GM12892 (cell line): Measurements from ENCODE around the gene POTEH. TPM values are rescaled to one million over a fixed set of nuclear protein-coding genes. Genes with fewer than 3 reads are reported as not detected.
"Not testable (repeated sequence)": the region's sequence is repeated elsewhere in the genome, so short reads cannot be mapped to it uniquely, and the experiment has no call there.

Source experiments
- DNase-seq: peaks from one replicate; pipeline ENCODE4 v3.0.0; 2011; ENCODE audit not compliant: insufficient read length
- FAIRE-seq: peaks from 2 replicates; lab custom pipeline; 2011; peaks lifted over from hg19 to GRCh38; lab: Jason Lieb, UNC
- polyA plus RNA-seq: library from polyadenylated mRNA; unstranded; fragments of >200 nt; gene quantifications from one replicate; pipeline ENCODE4 v1.2.1, GENCODE V29; 2012; ENCODE audit warnings: missing spikeins, inconsistent platforms; ENCODE audit not compliant: missing spikeins

POTEH gene
- polyA plus RNA-seq, result not detected

DNA sequence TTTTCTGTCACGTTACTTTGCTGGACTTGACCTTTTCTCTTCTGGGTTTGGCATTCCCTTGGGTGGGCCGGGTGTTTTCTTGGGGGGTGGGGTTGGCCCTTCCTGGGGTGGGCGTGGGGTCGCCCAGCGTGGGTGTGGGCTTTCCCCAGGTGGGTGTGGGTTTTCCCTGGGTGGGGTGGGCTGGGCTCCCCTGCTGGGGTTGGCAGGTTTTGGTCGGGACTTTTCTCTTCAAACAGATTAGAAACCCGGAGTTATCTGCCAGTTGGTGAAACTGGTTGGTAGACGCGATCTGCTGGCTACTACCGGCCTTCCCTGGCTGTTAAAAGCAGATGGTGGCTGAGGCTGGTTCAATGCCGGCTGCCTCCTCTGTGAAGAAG, at the start of gene POTEH:
POTEH (plus strand) TSS at position 278 of the 377 bp plus-strand sequence; CDS start at position 330, 52 bp downstream.
- FAIRE-seq, DNase-seq: not testable (repeated sequence)

DNA sequence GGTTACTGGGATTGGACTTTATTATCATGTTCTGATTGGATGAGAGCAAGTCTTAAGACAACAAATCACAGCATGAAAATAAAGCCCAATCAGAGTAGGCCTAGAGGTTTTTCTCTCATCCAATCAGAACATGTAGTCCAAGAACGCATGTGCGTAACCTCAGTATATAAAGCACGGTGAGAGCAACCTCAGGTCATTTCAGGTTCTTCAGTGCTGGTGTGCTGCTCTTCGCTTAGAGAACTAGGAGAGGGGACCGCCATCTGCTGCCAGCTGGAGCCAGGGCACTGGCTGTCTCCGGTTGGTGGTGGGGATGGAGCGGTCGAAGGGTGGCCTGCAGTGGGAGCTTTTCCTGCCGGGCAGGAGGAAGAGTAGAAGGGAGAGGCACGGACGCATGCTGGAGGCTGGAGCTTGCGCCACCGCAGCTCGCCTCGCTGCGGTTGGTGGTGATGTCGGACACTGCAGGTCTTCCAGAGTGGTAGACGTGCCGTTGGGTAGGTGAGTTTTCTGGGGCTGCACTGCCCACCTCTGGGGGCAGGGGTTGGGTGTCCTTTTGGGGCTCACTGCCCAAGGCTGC, 47.5 kb upstream of the POTEH start:
- DNase-seq, FAIRE-seq: not testable (repeated sequence)

DNA sequence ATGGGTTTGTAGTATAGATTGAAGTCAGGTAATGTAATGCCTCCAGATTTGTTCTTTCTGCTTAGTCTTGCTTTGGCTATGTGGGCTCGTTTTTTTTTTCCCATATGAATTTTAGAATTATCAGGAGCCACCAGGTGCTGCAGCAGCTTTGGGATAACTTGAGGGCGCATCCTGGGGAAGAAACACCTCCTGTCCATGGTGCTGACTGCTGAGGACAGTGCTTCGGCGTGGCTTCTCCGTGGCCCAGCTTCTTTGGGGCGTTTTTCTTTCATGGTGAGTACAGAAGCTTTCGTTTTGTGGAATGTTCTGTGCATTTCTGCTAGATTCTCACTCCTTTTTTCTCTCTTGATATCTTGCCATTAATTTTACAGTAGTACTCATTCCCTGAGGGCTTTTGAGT, 37.9 kb upstream of the POTEH start:
- not testable (repeated sequence) for DNase-seq, FAIRE-seq

DNA sequence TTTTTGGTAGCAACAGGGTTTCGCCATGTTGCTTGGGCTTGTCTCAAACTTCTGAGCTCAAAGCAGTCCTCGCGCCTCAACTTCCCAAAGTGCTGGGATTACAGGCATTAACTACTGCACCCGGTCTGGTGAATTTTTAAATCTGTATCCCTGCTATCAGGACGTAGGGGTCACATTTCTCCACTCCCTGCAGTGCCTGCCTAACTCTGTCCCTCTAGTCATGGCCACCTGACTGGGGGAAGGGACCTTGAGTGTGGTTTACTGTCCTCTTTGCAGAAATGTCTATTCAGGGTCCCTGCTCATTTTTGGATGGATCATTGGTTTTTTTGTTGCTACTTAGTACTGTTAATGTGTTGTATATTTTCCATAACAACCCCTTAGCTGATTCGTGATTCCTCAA, 37.1 kb upstream of the POTEH start:
- not testable (repeated sequence) for DNase-seq, FAIRE-seq

GRCh38 chr22:15653241-15653640, 36.6 kb upstream of the POTEH start:
- not testable (repeated sequence) for DNase-seq, FAIRE-seq

GRCh38 chr22:15661102-15661501, 28.7 kb upstream of the POTEH start:
- not testable (repeated sequence) for DNase-seq, FAIRE-seq

GRCh38 chr22:15664682-15665081, 25.1 kb upstream of the POTEH start:
- FAIRE-seq, result not testable (repeated sequence)

DNA sequence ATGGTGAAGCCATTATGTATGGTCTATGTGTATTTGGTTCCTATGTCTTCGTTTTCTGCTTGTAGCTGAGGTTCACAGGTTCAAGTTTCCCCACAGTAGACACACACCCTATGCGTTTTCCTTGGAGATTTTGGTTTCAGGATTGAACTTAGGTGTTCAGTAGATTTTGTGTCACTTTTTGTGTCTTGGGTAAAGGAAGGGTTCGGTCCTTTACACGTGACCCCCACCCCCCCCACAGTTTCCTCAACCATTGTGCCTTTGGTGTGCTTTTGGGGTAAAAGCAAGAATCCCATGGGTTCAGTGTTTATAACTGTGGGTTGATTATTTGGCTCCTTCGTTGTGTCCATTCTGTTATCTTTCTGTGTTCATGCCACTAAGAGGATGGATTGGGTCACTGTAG, 24.3 kb upstream of the POTEH start:
- FAIRE-seq, DNase-seq: not testable (repeated sequence)

More at GRCh38 chr22:15664682-15665081, 25.1 kb upstream of the POTEH start:
- not testable (repeated sequence) for DNase-seq

- DNase-seq, FAIRE-seq: not testable (repeated sequence)
These were observed 20.4 kb upstream of the POTEH start for GRCh38 chr22:15669430-15669829.

GRCh38 chr22:15679702-15680101, 10.1 kb upstream of the POTEH start:
- not testable (repeated sequence) for FAIRE-seq, DNase-seq

DNA sequence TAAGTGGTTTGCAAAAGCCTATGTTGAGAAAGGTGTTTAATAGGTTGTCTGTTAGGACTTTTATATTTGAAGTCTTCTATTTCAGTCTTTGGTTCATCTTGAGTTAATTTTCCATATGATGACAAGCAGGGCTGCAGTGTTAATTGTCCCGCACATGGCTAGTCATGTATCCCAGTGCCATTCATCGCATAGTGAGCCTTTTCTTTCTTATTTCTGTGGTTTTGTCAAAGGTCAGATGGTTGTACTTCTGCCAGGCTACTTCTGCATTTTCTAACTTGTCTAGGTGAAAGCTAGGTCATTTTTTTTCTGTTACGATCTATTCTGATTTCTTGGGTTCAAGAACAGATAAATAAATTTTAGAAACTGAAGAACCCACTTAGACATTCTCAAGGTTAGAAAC, 5.7 kb upstream of the POTEH start:
- DNase-seq, FAIRE-seq: not testable (repeated sequence)

GRCh38 chr22:15684695-15685094, 5.1 kb upstream of the POTEH start:
- not testable (repeated sequence) for DNase-seq, FAIRE-seq

GRCh38 chr22:15685641-15686040, 4.2 kb upstream of the POTEH start:
- not testable (repeated sequence) for FAIRE-seq, DNase-seq

DNA sequence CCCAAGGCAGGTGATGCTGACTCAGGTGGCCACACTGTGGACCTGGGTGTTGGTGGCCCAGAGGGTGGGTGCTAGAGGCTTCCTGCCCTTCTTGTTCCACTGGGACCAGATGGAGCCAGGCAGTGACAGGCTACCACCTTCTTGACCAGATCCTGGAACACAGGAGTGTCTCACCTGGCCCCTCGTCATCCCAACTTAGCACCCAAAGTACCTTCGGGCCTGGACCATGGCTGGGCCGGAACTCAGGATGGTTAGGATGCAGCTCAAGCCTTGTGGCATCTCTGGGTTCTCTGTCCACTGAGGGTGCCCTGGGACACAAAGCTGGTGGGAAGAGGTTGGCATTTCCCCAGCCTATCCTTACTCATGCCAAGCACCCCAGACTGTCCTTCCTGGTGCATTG, 2.7 kb upstream of the POTEH start:
- DNase-seq, FAIRE-seq: not testable (repeated sequence)

GRCh38 chr22:15687676-15688075, 2.1 kb upstream of the POTEH start:
- FAIRE-seq, DNase-seq: not testable (repeated sequence)

DNA sequence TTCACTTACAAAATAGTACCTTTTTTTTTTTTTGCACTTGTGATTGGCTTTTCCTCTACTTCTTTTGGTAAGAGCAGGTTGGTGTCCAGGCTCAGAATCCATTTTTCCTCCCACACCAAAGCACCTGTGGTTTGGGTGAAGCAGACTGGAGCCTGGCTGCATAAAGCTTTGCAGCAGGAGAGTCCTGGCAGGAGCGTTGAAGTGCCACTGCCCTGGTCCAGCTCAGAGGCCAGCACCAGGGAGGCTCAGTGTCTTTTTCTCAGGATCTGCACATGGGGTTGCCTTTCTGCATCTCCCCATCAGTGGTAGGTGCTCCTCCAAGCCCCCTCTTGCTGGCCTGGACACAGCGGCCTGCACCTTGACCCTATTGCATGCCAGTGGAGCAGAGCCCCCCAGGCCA, 1.7 kb upstream of the POTEH start:
- not testable (repeated sequence) for FAIRE-seq

DNA sequence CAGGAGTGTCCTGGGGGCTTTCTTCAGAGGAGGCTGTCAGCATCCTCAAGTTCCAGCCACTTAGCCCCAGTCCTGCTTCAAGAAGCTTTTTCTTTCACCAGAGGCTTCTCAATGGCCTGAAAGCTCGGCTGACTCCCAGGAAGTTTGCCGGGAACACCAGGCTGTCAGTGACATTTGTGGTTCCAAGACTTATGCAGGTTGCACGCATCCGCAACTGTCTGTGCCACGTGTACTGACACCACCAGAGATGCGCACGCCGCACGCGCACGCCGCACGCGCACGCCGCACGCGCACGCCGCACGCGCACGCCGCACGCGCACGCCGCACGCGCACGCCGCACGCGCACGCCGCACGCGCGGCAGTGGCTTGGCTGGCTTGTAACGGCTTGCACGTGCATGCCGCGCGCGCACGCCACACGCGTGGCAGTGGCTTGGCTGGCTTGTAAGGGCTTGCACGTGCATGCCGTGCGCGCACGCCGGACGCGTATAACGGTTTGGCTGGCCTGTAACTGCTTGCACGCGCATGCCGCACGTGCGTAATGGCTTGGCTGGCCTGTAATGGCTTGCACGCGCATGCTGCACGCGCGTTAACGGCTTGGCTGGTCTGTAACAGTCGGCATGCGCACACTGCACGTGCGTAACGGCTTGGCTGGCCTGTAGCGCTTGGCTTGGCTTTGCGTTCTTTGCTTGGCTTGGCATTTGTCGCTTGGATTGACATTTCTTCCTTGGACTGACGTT, 646 bp upstream of the POTEH start:
- not testable (repeated sequence) for FAIRE-seq, DNase-seq

More for the DNA sequence above, 1.7 kb upstream of the POTEH start:
- DNase-seq, result not testable (repeated sequence)

GRCh38 chr22:15713600-15713999, 23.8 kb downstream of the POTEH start:
- DNase-seq, FAIRE-seq: not testable (repeated sequence)

DNA sequence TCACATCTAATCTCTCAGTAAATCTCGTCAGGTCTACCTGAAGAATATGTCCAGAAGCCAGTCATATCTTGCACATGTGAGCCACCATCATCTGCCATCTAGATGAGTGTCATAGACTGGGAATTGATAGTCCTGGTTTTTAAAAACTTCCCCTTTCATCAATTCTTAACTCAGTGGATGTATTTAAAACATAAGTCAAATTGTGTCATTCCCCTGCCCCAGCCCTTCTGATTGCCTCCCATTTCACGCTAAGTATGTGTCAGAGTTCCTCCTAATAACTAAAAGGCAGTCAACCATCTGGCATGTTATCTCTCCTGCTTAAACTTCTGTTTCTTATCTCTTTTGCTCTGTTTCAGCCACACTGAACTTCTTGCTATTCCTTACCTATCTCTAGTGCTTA, 24.3 kb downstream of the POTEH start:
- not testable (repeated sequence) for DNase-seq, FAIRE-seq

DNA sequence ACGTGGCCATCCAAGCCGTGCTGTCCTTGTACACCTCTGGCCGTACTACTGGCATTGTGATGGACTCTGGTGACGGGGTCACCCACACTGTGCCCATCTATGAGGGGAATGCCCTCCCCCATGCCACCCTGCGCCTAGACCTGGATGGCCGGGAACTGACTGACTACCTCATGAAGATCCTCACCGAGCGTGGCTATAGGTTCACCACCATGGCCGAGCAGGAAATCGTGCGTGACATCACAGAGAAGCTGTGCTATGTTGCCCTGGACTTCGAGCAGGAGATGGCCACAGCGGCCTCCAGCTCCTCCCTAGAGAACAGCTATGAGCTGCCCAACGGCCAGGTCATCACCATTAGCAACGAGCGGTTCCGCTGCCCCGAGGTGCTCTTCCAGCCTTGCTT, 32.1 kb downstream of the POTEH start:
- not testable (repeated sequence) for FAIRE-seq, DNase-seq
